B cell (primary cell): Measurements from ENCODE around the gene PVALEF.

ENCODE experiments used
- EZH2 ChIP-seq: IDR thresholded peaks from 2 replicates; pipeline ENCODE4 v1.6.1; 2012; ENCODE audit warnings: borderline replicate concordance, low read depth, mild to moderate bottlenecking, moderate library complexity, low read length; ENCODE audit not compliant: insufficient read depth, poor library complexity, severe bottlenecking
- TF ChIP-seq, protein P1 (sequence below): fragments of 200-600 bp; IDR thresholded peaks from one replicate; pipeline ENCODE4 v1.8.0; 2022; ENCODE audit warnings: antibody characterized with exemption, mild to moderate bottlenecking

DNA sequence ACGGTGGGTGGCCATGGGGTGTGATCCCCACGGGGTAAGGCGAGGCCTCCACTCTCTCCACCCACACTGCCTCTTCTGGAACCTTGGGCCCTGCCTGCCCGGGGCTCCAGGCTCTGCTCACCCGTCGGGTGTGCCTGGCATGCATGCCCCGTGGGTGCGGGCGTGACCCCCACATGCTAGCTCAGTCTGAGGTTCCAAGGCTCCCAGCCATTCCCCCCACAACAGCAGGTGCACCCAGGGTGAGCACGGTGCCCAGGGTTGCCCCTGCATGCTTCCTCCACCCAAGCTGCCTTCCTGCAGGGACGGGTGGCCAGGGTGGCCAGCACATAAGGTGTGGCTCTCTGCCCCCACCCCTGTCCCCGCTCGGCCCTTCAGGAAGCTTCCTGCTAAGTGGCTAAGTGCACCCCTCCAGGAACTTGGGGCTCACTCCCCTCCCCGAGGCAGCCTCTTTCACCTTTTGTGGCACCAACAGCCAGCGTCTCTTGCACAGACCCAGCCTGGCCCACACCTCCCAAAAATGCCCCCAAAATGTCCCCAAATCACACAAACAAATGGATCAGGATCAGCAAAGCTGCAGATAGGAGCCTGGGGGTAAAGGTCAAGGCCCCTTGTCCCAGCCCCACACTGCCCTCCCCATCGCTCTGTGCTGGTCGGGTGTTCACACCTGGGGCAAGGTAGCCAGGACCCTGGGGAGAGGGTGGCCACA, 21.4 kb upstream of the PVALEF start:
- TF ChIP-seq, protein P1, sequence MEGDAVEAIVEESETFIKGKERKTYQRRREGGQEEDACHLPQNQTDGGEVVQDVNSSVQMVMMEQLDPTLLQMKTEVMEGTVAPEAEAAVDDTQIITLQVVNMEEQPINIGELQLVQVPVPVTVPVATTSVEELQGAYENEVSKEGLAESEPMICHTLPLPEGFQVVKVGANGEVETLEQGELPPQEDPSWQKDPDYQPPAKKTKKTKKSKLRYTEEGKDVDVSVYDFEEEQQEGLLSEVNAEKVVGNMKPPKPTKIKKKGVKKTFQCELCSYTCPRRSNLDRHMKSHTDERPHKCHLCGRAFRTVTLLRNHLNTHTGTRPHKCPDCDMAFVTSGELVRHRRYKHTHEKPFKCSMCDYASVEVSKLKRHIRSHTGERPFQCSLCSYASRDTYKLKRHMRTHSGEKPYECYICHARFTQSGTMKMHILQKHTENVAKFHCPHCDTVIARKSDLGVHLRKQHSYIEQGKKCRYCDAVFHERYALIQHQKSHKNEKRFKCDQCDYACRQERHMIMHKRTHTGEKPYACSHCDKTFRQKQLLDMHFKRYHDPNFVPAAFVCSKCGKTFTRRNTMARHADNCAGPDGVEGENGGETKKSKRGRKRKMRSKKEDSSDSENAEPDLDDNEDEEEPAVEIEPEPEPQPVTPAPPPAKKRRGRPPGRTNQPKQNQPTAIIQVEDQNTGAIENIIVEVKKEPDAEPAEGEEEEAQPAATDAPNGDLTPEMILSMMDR: no peak
- TF ChIP-seq EZH2: no peak
